ENCODE data around the gene ZNF521.

Gene ZNF521

GRCh38 chr18:25350489-25351251, 1.3 kb downstream of the ZNF521 start:
- TF ChIP-seq, protein P1, sequence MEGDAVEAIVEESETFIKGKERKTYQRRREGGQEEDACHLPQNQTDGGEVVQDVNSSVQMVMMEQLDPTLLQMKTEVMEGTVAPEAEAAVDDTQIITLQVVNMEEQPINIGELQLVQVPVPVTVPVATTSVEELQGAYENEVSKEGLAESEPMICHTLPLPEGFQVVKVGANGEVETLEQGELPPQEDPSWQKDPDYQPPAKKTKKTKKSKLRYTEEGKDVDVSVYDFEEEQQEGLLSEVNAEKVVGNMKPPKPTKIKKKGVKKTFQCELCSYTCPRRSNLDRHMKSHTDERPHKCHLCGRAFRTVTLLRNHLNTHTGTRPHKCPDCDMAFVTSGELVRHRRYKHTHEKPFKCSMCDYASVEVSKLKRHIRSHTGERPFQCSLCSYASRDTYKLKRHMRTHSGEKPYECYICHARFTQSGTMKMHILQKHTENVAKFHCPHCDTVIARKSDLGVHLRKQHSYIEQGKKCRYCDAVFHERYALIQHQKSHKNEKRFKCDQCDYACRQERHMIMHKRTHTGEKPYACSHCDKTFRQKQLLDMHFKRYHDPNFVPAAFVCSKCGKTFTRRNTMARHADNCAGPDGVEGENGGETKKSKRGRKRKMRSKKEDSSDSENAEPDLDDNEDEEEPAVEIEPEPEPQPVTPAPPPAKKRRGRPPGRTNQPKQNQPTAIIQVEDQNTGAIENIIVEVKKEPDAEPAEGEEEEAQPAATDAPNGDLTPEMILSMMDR (IDR thresholded peaks at IDR 0.05; ENCODE audit: low read depth, low read length) = no peak
- H3K27me3 ChIP-seq = peaks cover 43% of the 10 kb centered on the region
- DNase-seq = no peak
- no peaks in the 10 kb centered on the region for H3K4me1 ChIP-seq
- no peaks in the 10 kb centered on the region for H3K36me3 ChIP-seq
- H3K4me3 ChIP-seq (ENCODE audit: low read depth, low read length) = no peak overlapping the region
- no peaks in the 10 kb centered on the region for H3K9me3 ChIP-seq

DNA sequence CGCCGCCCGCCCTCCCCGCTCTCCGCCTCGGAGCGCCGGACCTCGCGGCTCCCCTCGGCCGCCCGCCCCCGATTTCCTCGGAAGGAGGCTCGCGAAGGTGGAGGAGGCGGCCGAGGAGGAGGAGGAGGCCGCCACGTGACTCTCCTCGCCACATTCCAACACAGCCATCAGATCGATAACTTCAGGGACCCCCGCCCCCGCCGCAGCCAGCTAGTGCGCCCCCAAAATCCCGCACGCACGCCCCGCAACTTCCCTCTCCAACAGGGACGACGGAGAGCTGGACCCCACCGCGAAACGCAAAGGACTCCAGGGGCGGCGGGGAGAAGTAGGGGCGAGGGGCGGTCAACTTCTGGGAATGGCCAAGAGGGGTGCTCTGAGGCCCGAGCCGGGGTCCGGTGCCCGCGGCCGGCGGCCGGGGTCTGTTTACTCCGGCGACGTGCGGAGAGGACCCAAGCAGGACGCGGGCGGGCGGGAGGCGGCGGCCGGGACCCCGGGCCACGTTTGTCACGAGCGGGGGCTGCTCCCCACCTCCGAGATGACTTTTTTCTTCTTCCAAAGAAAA, 2.0 kb downstream of the ZNF521 start:
- TF ChIP-seq, protein P1 (IDR thresholded peaks at IDR 0.05; ENCODE audit: low read depth, low read length) = no peak
- Histone ChIP-seq H3K4me3 (ENCODE audit: low read depth, low read length) (no peak overlapping the region), H3K9me3 (no peaks in the 10 kb centered on the region), H3K27me3 (peaks cover 43% of the 10 kb centered on the region), H3K36me3 (no peaks in the 10 kb centered on the region), H3K4me1 (no peaks in the 10 kb centered on the region)
- no peak for DNase-seq

GRCh38 chr18:25349131-25349925, 2.6 kb downstream of the ZNF521 start:
- peaks cover 43% of the 10 kb centered on the region for H3K27me3 ChIP-seq
- H3K9me3 ChIP-seq = no peaks in the 10 kb centered on the region
- H3K4me3 ChIP-seq (ENCODE audit: low read depth, low read length) = no peak overlapping the region
- TF ChIP-seq, protein P1 (IDR thresholded peaks at IDR 0.05; ENCODE audit: low read depth, low read length) = no peak
- H3K36me3 ChIP-seq = no peaks in the 10 kb centered on the region
- no peaks in the 10 kb centered on the region for H3K4me1 ChIP-seq
- DNase-seq = no peak

DNA sequence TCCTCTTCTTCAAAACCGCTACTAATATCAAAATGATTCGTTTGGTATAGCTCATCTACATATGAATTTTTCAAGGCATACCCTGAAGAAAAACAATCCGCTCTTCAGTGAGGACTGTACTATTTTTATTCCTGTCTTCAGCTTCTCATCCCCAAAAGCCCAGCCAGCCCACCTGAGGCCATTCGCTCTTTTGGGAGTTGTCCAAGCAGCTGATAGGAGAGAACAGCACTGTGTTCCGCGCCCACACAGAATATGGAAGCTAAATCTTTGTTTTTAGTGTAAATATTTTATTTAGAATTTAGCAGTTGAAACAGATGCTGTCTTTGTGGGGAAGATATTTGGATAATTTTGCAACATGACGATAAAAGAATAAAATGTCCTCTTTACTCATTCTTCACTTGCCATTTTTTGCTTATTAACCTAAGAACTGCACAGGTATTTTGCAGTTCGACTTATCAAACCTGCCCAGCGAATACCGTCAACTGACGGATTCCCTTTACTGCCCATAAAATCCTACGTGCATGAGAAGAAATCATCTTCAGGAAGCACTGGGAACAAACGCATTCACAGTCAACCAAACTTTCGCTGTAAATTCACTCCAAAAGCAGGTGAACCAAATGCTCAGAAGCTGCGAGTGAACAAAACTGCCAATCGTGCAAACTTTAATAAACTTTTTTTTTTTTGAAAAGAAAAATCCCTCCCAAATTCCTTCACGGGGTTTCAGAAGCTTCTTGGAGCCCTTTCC, 3.4 kb downstream of the ZNF521 start:
- Histone ChIP-seq H3K9me3 (no peaks in the 10 kb centered on the region), H3K36me3 (no peaks in the 10 kb centered on the region), H3K4me3 (ENCODE audit: low read depth, low read length) (no peak overlapping the region), H3K27me3 (peaks cover 43% of the 10 kb centered on the region), H3K4me1 (no peaks in the 10 kb centered on the region)
- no peak for DNase-seq
- TF ChIP-seq, protein P1 (IDR thresholded peaks at IDR 0.05; ENCODE audit: low read depth, low read length) = no peak

DNA sequence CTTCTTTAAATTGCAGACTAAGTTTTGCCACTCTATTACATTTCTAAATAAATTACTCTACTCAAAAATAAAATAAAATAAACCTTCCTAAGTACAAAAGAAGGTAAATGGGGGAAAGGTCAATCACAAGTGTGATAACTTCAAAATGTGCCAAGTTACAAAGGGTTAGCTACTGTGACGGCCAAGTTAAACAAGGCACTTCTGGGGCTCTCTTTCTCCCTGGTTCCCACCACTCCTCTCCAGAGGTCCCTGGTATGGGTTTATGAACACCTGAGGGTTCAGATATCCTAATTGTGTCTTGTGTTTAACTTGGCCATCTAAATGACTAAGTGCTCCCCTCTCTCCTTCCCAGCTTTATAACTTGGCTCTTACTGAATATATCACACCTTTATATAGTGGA, 5.4 kb downstream of the ZNF521 start:
- Histone ChIP-seq H3K4me1 (no peaks in the 10 kb centered on the region), H3K4me3 (ENCODE audit: low read depth, low read length) (no peak overlapping the region), H3K36me3 (no peaks in the 10 kb centered on the region), H3K27me3 (peaks cover 34% of the 10 kb centered on the region), H3K9me3 (no peaks in the 10 kb centered on the region)
- DNase-seq = no peak
- TF ChIP-seq, protein P1 (IDR thresholded peaks at IDR 0.05; ENCODE audit: low read depth, low read length) = no peak

Data from BE2C (cell line).